Keratinocyte (primary cell): Measurements from ENCODE around the gene JHY. TPM values are rescaled to one million over a fixed set of nuclear protein-coding genes. Genes with fewer than 3 reads are reported as not detected.
A peak's percentile ranks its signal among the peaks of the same experiment; 100 is the strongest.

ENCODE experiments used
- DNase-seq: peaks from one replicate; pipeline ENCODE4 v3.0.0-alpha.2; 2011; ENCODE audit warnings: low read depth, missing footprints, low spot score
- FAIRE-seq: peaks from 2 replicates; lab custom pipeline; 2011; peaks lifted over from hg19 to GRCh38; lab: Jason Lieb, UNC
- H2AFZ ChIP-seq: 2 replicates; pipeline ENCODE4 v1.6.0; 2012; ENCODE audit warnings: low read length, control low read depth, inconsistent platforms; ENCODE audit not compliant: control insufficient read depth
- H3K27ac ChIP-seq: 2 replicates; pipeline ENCODE4 v1.5.1; 2011; ENCODE audit warnings: low read length; ENCODE audit not compliant: control insufficient read depth, insufficient read depth
- H3K27me3 ChIP-seq: 3 replicates; pipeline ENCODE4 v1.6.0; 2011; ENCODE audit warnings: low read length; ENCODE audit not compliant: control insufficient read depth, insufficient read depth; ENCODE audit errors: extremely low read depth
- H3K36me3 ChIP-seq, 2 experiments: 2 replicates in 1 of 2; 3 replicates in 1 of 2; pipeline ENCODE4 v1.5.1; 2011; ENCODE audit warnings: low read length in 2 of 2, mild to moderate bottlenecking in 1 of 2; ENCODE audit not compliant: control insufficient read depth in 2 of 2, insufficient read depth in 2 of 2; ENCODE audit errors: extremely low read depth in 1 of 2
- H3K4me1 ChIP-seq: 3 replicates; pipeline ENCODE4 v1.5.1; 2011; ENCODE audit warnings: low read length; ENCODE audit not compliant: control insufficient read depth, insufficient read depth; ENCODE audit errors: extremely low read depth
- H3K4me2 ChIP-seq: 3 replicates; pipeline ENCODE4 v1.6.0; 2011; ENCODE audit warnings: low read depth, low read length; ENCODE audit not compliant: control insufficient read depth, insufficient read depth; ENCODE audit errors: extremely low read depth
- H3K4me3 ChIP-seq, 3 experiments: fragments of 200-600 bp in 1 of 3; sonication (generic) in 1 of 3; 2 replicates in 2 of 3; 3 replicates in 1 of 3; pipeline ENCODE4 v1.5.1; 2011 to 2016; ENCODE audit warnings: low read length in 3 of 3, mild to moderate bottlenecking in 3 of 3, control low read depth in 2 of 3, inconsistent platforms in 1 of 3, low read depth in 1 of 3, mixed read lengths in 1 of 3, mixed run types in 1 of 3, moderate library complexity in 1 of 3; ENCODE audit not compliant: control insufficient read depth in 2 of 3, insufficient read depth in 2 of 3; ENCODE audit errors: extremely low read depth in 1 of 3
- H3K79me2 ChIP-seq: 2 replicates; pipeline ENCODE4 v1.6.0; 2012; ENCODE audit warnings: low read length; ENCODE audit not compliant: control insufficient read depth, insufficient read depth
- H3K9ac ChIP-seq: 3 replicates; pipeline ENCODE4 v1.6.0; 2011; ENCODE audit warnings: low read length; ENCODE audit not compliant: control insufficient read depth, insufficient read depth; ENCODE audit errors: extremely low read depth
- H3K9me1 ChIP-seq: 3 replicates; pipeline ENCODE4 v1.6.0; 2011; ENCODE audit warnings: low read length; ENCODE audit not compliant: control insufficient read depth, insufficient read depth; ENCODE audit errors: extremely low read depth
- H3K9me3 ChIP-seq: 2 replicates; pipeline ENCODE4 v1.5.1; 2012; ENCODE audit warnings: low read depth, low read length; ENCODE audit not compliant: control insufficient read depth
- H4K20me1 ChIP-seq: 3 replicates; pipeline ENCODE4 v1.6.0; 2011; ENCODE audit warnings: low read length; ENCODE audit not compliant: control insufficient read depth, insufficient read depth; ENCODE audit errors: extremely low read depth
- CTCF ChIP-seq, 3 experiments: IDR thresholded peaks in 1 of 3; conservative IDR thresholded peaks in 1 of 3; optimal IDR thresholded peaks in 1 of 3; 2 replicates in 2 of 3; 3 replicates in 1 of 3; pipeline versions ENCODE3 to v1.5.1; 2011; ENCODE audit warnings: low read length in 3 of 3, mild to moderate bottlenecking in 3 of 3, moderate library complexity in 2 of 3, control low read depth in 1 of 3, inconsistent platforms in 1 of 3; ENCODE audit not compliant: insufficient read depth in 2 of 3; ENCODE audit errors: extremely low read depth in 1 of 3
- EZH2 ChIP-seq: IDR thresholded peaks from one replicate; pipeline ENCODE4 v1.6.1; 2012; ENCODE audit warnings: inconsistent platforms, mild to moderate bottlenecking, low read length, moderate library complexity
- dilution Hi-C: fragments of 300-500 bp; cut with MboI; formaldehyde crosslinking; loops from one replicate; pipeline ENCODE4 v1.7.0; 2020; ENCODE audit warnings: low sequenced_read_pairs; ENCODE audit not compliant: extremely low pct_ligation_motif_present
- polyA plus RNA-seq, 5 experiments: library from polyadenylated mRNA; depleted of rRNA in 3 of 5; stranded (reverse) in 3 of 5; stranded (forward) in 1 of 5; unstranded in 1 of 5; fragments of >200 nt; gene quantifications; 1 replicate in 1 of 5; 2 replicates in 3 of 5; 3 replicates in 1 of 5; pipeline versions ENCODE4 v1.2.1 to v1.2.3, GENCODE V29; 2011 to 2012; ENCODE audit warnings: missing spikeins in 2 of 5, low read depth in 1 of 5, low replicate concordance in 1 of 5

Gene JHY
- polyA plus RNA-seq, 1 donor (not counting 4 experiments of a cell fraction or from before 2014, with no cell fraction given): 3.9 TPM

DNA sequence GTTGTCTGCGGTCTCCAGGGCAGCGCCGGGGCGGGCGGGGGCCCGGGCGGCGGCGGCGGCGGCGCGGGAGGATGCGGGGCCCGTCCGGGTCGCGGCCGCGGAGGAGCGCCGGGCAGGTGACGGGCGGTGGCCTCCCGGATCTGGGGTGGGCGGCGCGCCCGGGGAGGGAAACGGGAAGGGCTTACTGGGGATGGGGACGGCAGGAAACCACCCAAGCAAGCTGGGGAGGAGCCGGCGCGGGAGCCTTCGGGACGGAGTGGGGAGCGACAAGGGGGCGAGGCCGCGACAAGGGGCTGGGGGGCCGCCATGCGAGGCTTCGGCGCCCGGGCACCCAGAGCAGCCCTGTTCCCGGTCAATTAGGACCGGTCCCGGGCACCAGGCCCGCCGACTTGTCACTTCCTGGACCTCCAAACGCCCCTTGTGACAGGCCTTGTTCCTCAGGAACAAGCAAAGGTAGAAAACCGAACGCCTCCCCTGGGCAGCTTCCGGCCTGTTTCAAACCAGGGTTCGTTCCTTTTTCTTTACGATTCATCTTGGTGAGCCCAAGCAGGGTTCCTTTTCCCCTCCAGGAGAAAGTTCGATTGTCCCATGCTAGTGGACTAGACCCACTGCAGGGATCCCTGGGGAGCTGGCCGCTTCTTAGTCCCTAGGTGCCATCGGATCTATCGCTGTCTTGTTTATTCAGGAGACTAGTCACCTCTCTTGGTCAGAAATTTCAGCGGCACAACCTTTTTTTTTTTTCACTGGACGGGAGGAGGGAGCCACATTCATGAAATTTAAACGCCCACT lies 492 bp downstream of the JHY start:
- no peaks in the 10 kb centered on the region for H3K9me3 ChIP-seq
- TF ChIP-seq EZH2: no peak
- TF ChIP-seq CTCF (optimal IDR thresholded peaks at IDR 0.05 in 1 of 3, IDR thresholded peaks at IDR 0.05 in 1 of 3, conservative IDR thresholded peaks at IDR 0.05 in 1 of 3; ENCODE audit: extremely low read depth in 1 of 3, insufficient read depth in 2 of 3, low read length in 3 of 3): no peak
- peak overlapping the region; percentile 73 for H3K4me2 ChIP-seq
- H3K4me1 ChIP-seq: peaks cover 2% of the 10 kb centered on the region
- dilution Hi-C loops: no loop called here
- no peaks in the 10 kb centered on the region for H3K27me3 ChIP-seq
- peak; percentile 32 for FAIRE-seq
- H3K9ac ChIP-seq: peak overlapping the region; percentile 81
- no peaks in the 10 kb centered on the region for H3K36me3 ChIP-seq
- H3K4me3 ChIP-seq: peak overlapping the region; percentile 51 to 61 (median 61)
- DNase-seq: no peak
- peak overlapping the region; percentile 75 for H2AFZ ChIP-seq
- peak overlapping the region; percentile 29 for H3K27ac ChIP-seq
- no peaks in the 10 kb centered on the region for H3K9me1 ChIP-seq
- no peaks in the 10 kb centered on the region for H4K20me1 ChIP-seq
- H3K79me2 ChIP-seq: no peaks in the 10 kb centered on the region

- no peaks in the 10 kb centered on the region for H3K27me3 ChIP-seq
- TF ChIP-seq CTCF (optimal IDR thresholded peaks at IDR 0.05 in 1 of 3, IDR thresholded peaks at IDR 0.05 in 1 of 3, conservative IDR thresholded peaks at IDR 0.05 in 1 of 3; ENCODE audit: extremely low read depth in 1 of 3, insufficient read depth in 2 of 3, low read length in 3 of 3) (no peak), EZH2 (no peak)
- H3K36me3 ChIP-seq: no peaks in the 10 kb centered on the region
- no peaks in the 10 kb centered on the region for H3K9me1 ChIP-seq
- FAIRE-seq (peak; percentile 39), DNase-seq (no peak)
- peak overlapping the region; percentile 81 for H3K9ac ChIP-seq
- dilution Hi-C loops: no loop called here
- peak overlapping the region; percentile 73 for H3K4me2 ChIP-seq
- peaks cover 2% of the 10 kb centered on the region for H3K4me1 ChIP-seq
- peak overlapping the region; percentile 75 for H2AFZ ChIP-seq
- no peak overlapping the region for H3K27ac ChIP-seq
- H3K9me3 ChIP-seq: no peaks in the 10 kb centered on the region
- no peaks in the 10 kb centered on the region for H3K79me2 ChIP-seq
- H4K20me1 ChIP-seq: no peaks in the 10 kb centered on the region
- H3K4me3 ChIP-seq: peak overlapping the region; percentile 51 to 61 (median 61)
Measured at GRCh38 chr11:122883646-122883979, 1.1 kb downstream of the JHY start.
